Measurements from ENCODE around the gene MYBPC2. TPM values are rescaled to one million over a fixed set of nuclear protein-coding genes. Genes with fewer than 3 reads are reported as not detected.

Gene MYBPC2
- total RNA-seq, 2 experiments from 2014 or later: 0.08 TPM; not detected in 1

- Mint-ChIP-seq H3K36me3 (ENCODE audit: low read depth) (peaks cover 9% of the 10 kb centered on the region), H3K27me3 (no peaks in the 10 kb centered on the region), H3K4me1 (ENCODE audit: low read depth) (no peaks in the 10 kb centered on the region), H3K9me3 (no peaks in the 10 kb centered on the region), H3K27ac (no peak overlapping the region), H3K4me3 (no peak overlapping the region)
- H3K4me1 ChIP-seq (ENCODE audit: insufficient read depth, low read length): no peaks in the 10 kb centered on the region
- no peak overlapping the region for H3K27ac ChIP-seq (ENCODE audit: low read depth in 1 of 2, low read length in 2 of 2)
- POLR2A ChIA-PET: no interaction called here
- intact Hi-C loops (cut with DNase I, micrococcal nuclease): no loop called here
- peak in 3 of 14 experiments; percentile 13 to 69 (median 60) for DNase-seq
- CTCF ChIA-PET: no interaction called here
- H3K4me3 ChIP-seq (ENCODE audit: low read length): no peak overlapping the region
- no peaks in the 10 kb centered on the region for H3K36me3 ChIP-seq (ENCODE audit: insufficient read depth, low read length)
- no peak for ATAC-seq (ENCODE audit: poor library complexity)
- TF ChIP-seq CTCF (IDR thresholded peaks at IDR 0.05): no peak
- H3K9me3 ChIP-seq (ENCODE audit: control insufficient read depth in 1 of 2, insufficient read depth in 1 of 2, low read length in 2 of 2): no peaks in the 10 kb centered on the region
- no peaks in the 10 kb centered on the region for H3K27me3 ChIP-seq (ENCODE audit: control insufficient read depth in 1 of 2, insufficient read depth in 2 of 2, low read length in 2 of 2)
Measured at GRCh38 chr19:50500060-50500752, 67.5 kb downstream of the MYBPC2 start.

- Mint-ChIP-seq H3K9me3 (no peaks in the 10 kb centered on the region), H3K27me3 (no peaks in the 10 kb centered on the region), H3K4me1 (ENCODE audit: low read depth) (no peaks in the 10 kb centered on the region), H3K36me3 (ENCODE audit: low read depth) (peaks cover 9% of the 10 kb centered on the region), H3K4me3 (no peak overlapping the region), H3K27ac (no peak overlapping the region)
- H3K27me3 ChIP-seq (ENCODE audit: control insufficient read depth in 1 of 2, insufficient read depth in 2 of 2, low read length in 2 of 2): no peaks in the 10 kb centered on the region
- intact Hi-C loops (cut with DNase I, micrococcal nuclease): no loop called here
- DNase-seq: peak in 1 of 14 experiments; percentile 31
- CTCF ChIA-PET: no interaction called here
- H3K4me3 ChIP-seq (ENCODE audit: low read length): no peak overlapping the region
- POLR2A ChIA-PET: no interaction called here
- peaks cover 2% of the 10 kb centered on the region for H3K36me3 ChIP-seq (ENCODE audit: insufficient read depth, low read length)
- ATAC-seq (ENCODE audit: poor library complexity): no peak
- TF ChIP-seq CTCF (IDR thresholded peaks at IDR 0.05): no peak
- no peaks in the 10 kb centered on the region for H3K4me1 ChIP-seq (ENCODE audit: insufficient read depth, low read length)
- H3K9me3 ChIP-seq (ENCODE audit: control insufficient read depth in 1 of 2, insufficient read depth in 1 of 2, low read length in 2 of 2): no peaks in the 10 kb centered on the region
- no peak overlapping the region for H3K27ac ChIP-seq (ENCODE audit: low read depth in 1 of 2, low read length in 2 of 2)
Measured at GRCh38 chr19:50500753-50501151, 68.1 kb downstream of the MYBPC2 start.

- Mint-ChIP-seq H3K36me3 (ENCODE audit: low read depth) (peaks cover 9% of the 10 kb centered on the region), H3K9me3 (no peaks in the 10 kb centered on the region), H3K27ac (no peak overlapping the region), H3K4me1 (ENCODE audit: low read depth) (no peaks in the 10 kb centered on the region), H3K4me3 (no peak overlapping the region), H3K27me3 (no peaks in the 10 kb centered on the region)
- Histone ChIP-seq H3K27ac (ENCODE audit: low read depth in 1 of 2, low read length in 2 of 2) (no peak overlapping the region), H3K9me3 (ENCODE audit: control insufficient read depth in 1 of 2, insufficient read depth in 1 of 2, low read length in 2 of 2) (no peaks in the 10 kb centered on the region), H3K4me3 (ENCODE audit: low read length) (no peak overlapping the region), H3K27me3 (ENCODE audit: control insufficient read depth in 1 of 2, insufficient read depth in 2 of 2, low read length in 2 of 2) (no peaks in the 10 kb centered on the region), H3K36me3 (ENCODE audit: insufficient read depth, low read length) (peaks cover 5% of the 10 kb centered on the region), H3K4me1 (ENCODE audit: insufficient read depth, low read length) (no peaks in the 10 kb centered on the region)
- POLR2A ChIA-PET: no interaction called here
- intact Hi-C loops (cut with DNase I, micrococcal nuclease): no loop called here
- ATAC-seq (ENCODE audit: poor library complexity) (no peak), DNase-seq (peak in 1 of 14 experiments; percentile 28)
- TF ChIP-seq CTCF (IDR thresholded peaks at IDR 0.05): no peak
- CTCF ChIA-PET: no interaction called here
Measured at GRCh38 chr19:50501186-50501567, 68.5 kb downstream of the MYBPC2 start.
